ENCODE measurements around the gene TOMM40. TPM values are rescaled to one million over a fixed set of nuclear protein-coding genes. Genes with fewer than 3 reads are reported as not detected.

TOMM40 gene
- total and polyA plus RNA-seq, 2 of the 13 experiments (the other 11 are each of a cell fraction or from before 2014, with no cell fraction given) = 72.0 to 110 TPM

- 0 out of 2 replicates have a peak, but pooled peaks have one; percentile 25 for TF ChIP-seq ZNF574 (CRISPR knock-in tag; IDR thresholded peaks at IDR 0.05)
- TF ChIP-seq ZFP91 (CRISPR knock-in tag; IDR thresholded peaks at IDR 0.05; ENCODE audit: borderline replicate concordance) = 0 out of 2 replicates have a peak, but pooled peaks have one; percentile 9
- TF ChIP-seq TMF1 (CRISPR knock-in tag; IDR thresholded peaks at IDR 0.05; ENCODE audit: low read depth) = 0 out of 2 replicates have a peak, but pooled peaks have one; percentile 15
- TF ChIP-seq TAF1 (CRISPR knock-in tag; IDR thresholded peaks at IDR 0.05) = peak; percentile 49
- 0 out of 2 replicates have a peak, but pooled peaks have one; percentile 31 for TF ChIP-seq HOXA5 (CRISPR knock-in tag; IDR thresholded peaks at IDR 0.05)
- peak; percentile 92 for TF ChIP-seq ZNF652 (CRISPR knock-in tag; IDR thresholded peaks at IDR 0.05; ENCODE audit: borderline replicate concordance, low read depth)
- TF ChIP-seq HES4 (CRISPR knock-in tag; IDR thresholded peaks at IDR 0.05; ENCODE audit: borderline replicate concordance) = peak; percentile 55; the same call in 1 of the 2 replicates
- TF ChIP-seq ARID2 (CRISPR knock-in tag; IDR thresholded peaks at IDR 0.05; ENCODE audit: borderline replicate concordance) = 0 out of 2 replicates have a peak, but pooled peaks have one; percentile 16
- TF ChIP-seq FOXA3 (CRISPR knock-in tag; IDR thresholded peaks at IDR 0.05) = no peak
- 0 out of 2 replicates have a peak, but pooled peaks have one; percentile 11 for TF ChIP-seq ETV6 (CRISPR knock-in tag; conservative IDR thresholded peaks at IDR 0.05)
- TF ChIP-seq POLR2A (IDR thresholded peaks at IDR 0.05; ENCODE audit: insufficient read depth in 1 of 2, low read depth in 2 of 2, low read length in 2 of 2) = 0 out of 4 replicates have a peak, but pooled peaks of 1 of the 2 experiments have one; percentile 19
- TF ChIP-seq AGO2 (optimal IDR thresholded peaks at IDR 0.05; ENCODE audit: low read depth, low read length) = peak; percentile 55
- peak; percentile 42 for TF ChIP-seq ASH2L (IDR thresholded peaks at IDR 0.05; ENCODE audit: insufficient read length, low read depth, low read length)
- no peak for TF ChIP-seq ZFP36 (IDR thresholded peaks at IDR 0.05; ENCODE audit: borderline replicate concordance, low read depth, low read length, partially characterized antibody)
- peak; percentile 63; the same call in 1 of the 2 replicates for TF ChIP-seq RAD21 (CRISPR knock-in tag; IDR thresholded peaks at IDR 0.05)
- TF ChIP-seq ZNF275 (CRISPR knock-in tag; IDR thresholded peaks at IDR 0.05; ENCODE audit: borderline replicate concordance) = 0 out of 2 replicates have a peak, but pooled peaks have one; percentile 26
- 0 out of 2 replicates have a peak, but pooled peaks have one; percentile 5 for TF ChIP-seq ARNTL (CRISPR knock-in tag; IDR thresholded peaks at IDR 0.05)
- peak; percentile 59 for TF ChIP-seq RBFOX2 (IDR thresholded peaks at IDR 0.05; ENCODE audit: low read depth, low read length)
- TF ChIP-seq MYC (CRISPR knock-in tag; IDR thresholded peaks at IDR 0.05; ENCODE audit: borderline replicate concordance) = peak; percentile 21; the same call in 1 of the 2 replicates
- TF ChIP-seq SPEN (CRISPR knock-in tag; IDR thresholded peaks at IDR 0.05; ENCODE audit: low read depth) = no peak
- no peak for TF ChIP-seq ZNF431 (CRISPR knock-in tag; IDR thresholded peaks at IDR 0.05; ENCODE audit: borderline replicate concordance, low read depth)
- no peak for TF ChIP-seq ZBTB20 (CRISPR knock-in tag; IDR thresholded peaks at IDR 0.05; ENCODE audit: borderline replicate concordance, low read depth)
- peak; percentile 30; the same call in 1 of the 2 replicates for TF ChIP-seq SP2 (CRISPR knock-in tag; IDR thresholded peaks at IDR 0.05)
- TF ChIP-seq GABPB1 (CRISPR knock-in tag; IDR thresholded peaks at IDR 0.05) = peak; percentile 20; the same call in 1 of the 2 replicates
Observed at GRCh38 chr19:44846455-44847143, 44.5 kb upstream of the TOMM40 start (continued).

Measured in HepG2 (cell line).